Transverse colon (tissue), 4 donors: ENCODE results near the gene DOCK1. TPM values are rescaled to one million over a fixed set of nuclear protein-coding genes. Genes with fewer than 3 reads are reported as not detected.

Experiments
- DNase-seq: peaks from one replicate; pipeline ENCODE4 v3.0.0-alpha.2; 2019
- H3K27ac ChIP-seq, 4 donors: fragments of 200-600 bp; sonication (generic); 2 replicates each; pipeline ENCODE4 v1.5.1; 2016 to 2018; ENCODE audit warnings: inconsistent platforms in 4 of 4
- H3K27me3 ChIP-seq: fragments of 200-600 bp; sonication (generic); 2 replicates; pipeline ENCODE4 v1.5.1; 2017; ENCODE audit warnings: inconsistent platforms
- H3K36me3 ChIP-seq, 4 donors: fragments of 200-600 bp; sonication (generic); 2 replicates each; pipeline ENCODE4 v1.5.1; 2017 to 2019; ENCODE audit warnings: inconsistent platforms in 4 of 4
- H3K4me1 ChIP-seq, 4 donors: fragments of 200-600 bp; sonication (generic); 2 replicates each; pipeline ENCODE4 v1.5.1; 2017 to 2020; ENCODE audit warnings: inconsistent platforms in 4 of 4
- H3K4me3 ChIP-seq, 4 donors: fragments of 200-600 bp; sonication (generic); 1 replicate in 1 of 4; 2 replicates in 3 of 4; pipeline versions ENCODE4 v1.5.1 to v1.6.1; 2017 to 2019; ENCODE audit warnings: inconsistent platforms in 4 of 4
- H3K9me3 ChIP-seq, 2 donors: fragments of 200-600 bp; sonication (generic); 2 replicates each; pipeline ENCODE4 v1.5.1; 2017 to 2019; ENCODE audit warnings: inconsistent platforms in 2 of 2
- CTCF ChIP-seq, 5 experiments: fragments of 200-600 bp in 3 of 5; fragments of 450-650 bp in 2 of 5; sonication (generic) in 3 of 5; IDR thresholded peaks; 1 replicate in 2 of 5; 2 replicates in 3 of 5; pipeline ENCODE4 v1.5.1; 2016 to 2017; ENCODE audit warnings: antibody characterized with exemption in 5 of 5, inconsistent platforms in 3 of 5, mild to moderate bottlenecking in 2 of 5, moderate library complexity in 1 of 5
- EP300 ChIP-seq: sonication (generic); formaldehyde crosslinking; IDR thresholded peaks from one replicate; pipeline ENCODE4 v1.6.1; 2017; ENCODE audit warnings: antibody characterized with exemption, low read depth
- POLR2A ChIP-seq: fragments of 450-650 bp; IDR thresholded peaks from one replicate; pipeline ENCODE4 v1.6.1; 2016; ENCODE audit warnings: antibody characterized with exemption, mild to moderate bottlenecking, moderate library complexity
- POLR2AphosphoS5 ChIP-seq, 3 donors: sonication (generic); formaldehyde crosslinking; IDR thresholded peaks; one replicate each; pipeline ENCODE4 v1.6.1; 2016; ENCODE audit warnings: antibody characterized with exemption in 3 of 3
- WGBS, 2 donors: methylation state at CpG; one replicate each; pipeline ENCODE4 v1.1.5; 2018; ENCODE audit warnings: low coverage in 1 of 2; 5-methylcytosine and 5-hydroxymethylcytosine counted together
- in situ Hi-C, 4 donors: fragments of 200-750 bp; cut with MboI; loops; one replicate each; pipeline versions ENCODE4 v1.15.0 to v1.15.1; 2017; ENCODE audit warnings: low sequenced_read_pairs in 3 of 4, low pct_ligation_motif_present in 1 of 4, low pct_unique_long_range_greater_than_20kb in 1 of 4
- intact Hi-C: fragments of 100-400 bp; cut with DNase I; formaldehyde crosslinking; loops from one replicate; pipeline ENCODE4 v1.15.1; 2023; ENCODE audit warnings: low total_unique reads
- total RNA-seq, 4 donors: library from RNA; depleted of rRNA; stranded (reverse); fragments of >200 nt; gene quantifications; one replicate each; pipeline ENCODE4 v1.1.0, GENCODE V29; 2016

DOCK1 gene
- total RNA-seq, 4 donors from 2014 or later, result 75.1 to 200 (median 92.5) TPM

GRCh38 chr10:127372361-127372760 is 467.1 kb downstream of the DOCK1 start:
- Histone ChIP-seq H3K27ac (no peak overlapping the region), H3K9me3 (no peaks in the 10 kb centered on the region), H3K36me3 (peaks cover 0 to 9% (median 0%) of the 10 kb centered on the region in 4 donors), H3K4me1 (no peaks in the 10 kb centered on the region), H3K4me3 (no peak overlapping the region), H3K27me3 (no peaks in the 10 kb centered on the region)
- DNase-seq, result no peak
- 57 to 83% methylated on average over 1 to 3 of the region's 3 CpGs for WGBS, 2 donors
- TF ChIP-seq POLR2A (no peak), EP300 (no peak), POLR2AphosphoS5 (IDR thresholded peaks at IDR 0.05) (no peak), CTCF (IDR thresholded peaks at IDR 0.05) (no peak)
- intact Hi-C loops (no loop called here), in situ Hi-C loops (no loop called here)

- intact Hi-C loops (no loop called here), in situ Hi-C loops (no loop called here)
- Histone ChIP-seq H3K4me3 (no peak overlapping the region), H3K4me1 (no peaks in the 10 kb centered on the region), H3K36me3 (peaks cover 0 to 9% (median 0%) of the 10 kb centered on the region in 4 donors), H3K9me3 (no peaks in the 10 kb centered on the region), H3K27me3 (no peaks in the 10 kb centered on the region), H3K27ac (no peak overlapping the region)
- no peak for DNase-seq
- 84 to 89% methylated on average over 14 to 20 of the region's 20 CpGs for WGBS, 2 donors
- TF ChIP-seq POLR2AphosphoS5 (IDR thresholded peaks at IDR 0.05), result no peak
- TF ChIP-seq EP300, result no peak
- no peak for TF ChIP-seq POLR2A
- TF ChIP-seq CTCF (IDR thresholded peaks at IDR 0.05), result no peak
Observed at GRCh38 chr10:127374074-127374680, 468.9 kb downstream of the DOCK1 start.

DNA sequence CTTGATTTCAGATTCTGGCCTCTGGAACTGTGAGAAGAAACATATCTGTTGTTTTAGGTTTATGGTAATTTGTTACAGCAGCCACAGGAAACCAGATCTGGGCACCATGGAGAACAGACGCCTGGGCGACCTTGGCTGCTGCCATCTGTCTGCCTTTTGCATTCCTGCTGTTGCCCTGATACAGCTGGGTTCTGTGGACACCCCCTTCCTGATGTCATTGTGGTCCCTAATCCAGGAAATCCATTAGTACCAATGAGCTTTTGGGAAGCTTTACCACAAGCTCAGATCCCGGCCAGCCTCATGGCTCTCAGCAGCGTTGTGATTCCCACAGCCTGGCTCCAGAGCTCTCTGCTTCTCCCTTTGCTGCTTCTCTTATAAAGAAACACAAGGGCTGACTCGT is 469.7 kb downstream of the DOCK1 start:
- TF ChIP-seq CTCF (IDR thresholded peaks at IDR 0.05) (no peak), POLR2AphosphoS5 (IDR thresholded peaks at IDR 0.05) (no peak), POLR2A (no peak), EP300 (no peak)
- no peak for DNase-seq
- Histone ChIP-seq H3K27ac (no peak overlapping the region), H3K27me3 (no peaks in the 10 kb centered on the region), H3K9me3 (no peaks in the 10 kb centered on the region), H3K4me3 (no peak overlapping the region), H3K4me1 (no peaks in the 10 kb centered on the region), H3K36me3 (peaks cover 0 to 9% (median 0%) of the 10 kb centered on the region in 4 donors)
- intact Hi-C loops (no loop called here), in situ Hi-C loops (no loop called here)
- 77 to 89% methylated on average over 3 to 5 of the region's 5 CpGs for WGBS, 2 donors

GRCh38 chr10:127375461-127375860 is 470.2 kb downstream of the DOCK1 start:
- Histone ChIP-seq H3K4me3 (no peak overlapping the region), H3K4me1 (no peaks in the 10 kb centered on the region), H3K9me3 (no peaks in the 10 kb centered on the region), H3K36me3 (peaks cover 0 to 9% (median 0%) of the 10 kb centered on the region in 4 donors), H3K27me3 (no peaks in the 10 kb centered on the region), H3K27ac (no peak overlapping the region)
- DNase-seq, result no peak
- 66 to 76% methylated on average over 2 to 3 of the region's 3 CpGs for WGBS, 2 donors
- in situ Hi-C loops (no loop called here), intact Hi-C loops (no loop called here)
- TF ChIP-seq POLR2AphosphoS5 (IDR thresholded peaks at IDR 0.05) (no peak), CTCF (IDR thresholded peaks at IDR 0.05) (no peak), POLR2A (no peak), EP300 (no peak)
